ENCODE results near the gene UNCX.

UNCX gene

DNA sequence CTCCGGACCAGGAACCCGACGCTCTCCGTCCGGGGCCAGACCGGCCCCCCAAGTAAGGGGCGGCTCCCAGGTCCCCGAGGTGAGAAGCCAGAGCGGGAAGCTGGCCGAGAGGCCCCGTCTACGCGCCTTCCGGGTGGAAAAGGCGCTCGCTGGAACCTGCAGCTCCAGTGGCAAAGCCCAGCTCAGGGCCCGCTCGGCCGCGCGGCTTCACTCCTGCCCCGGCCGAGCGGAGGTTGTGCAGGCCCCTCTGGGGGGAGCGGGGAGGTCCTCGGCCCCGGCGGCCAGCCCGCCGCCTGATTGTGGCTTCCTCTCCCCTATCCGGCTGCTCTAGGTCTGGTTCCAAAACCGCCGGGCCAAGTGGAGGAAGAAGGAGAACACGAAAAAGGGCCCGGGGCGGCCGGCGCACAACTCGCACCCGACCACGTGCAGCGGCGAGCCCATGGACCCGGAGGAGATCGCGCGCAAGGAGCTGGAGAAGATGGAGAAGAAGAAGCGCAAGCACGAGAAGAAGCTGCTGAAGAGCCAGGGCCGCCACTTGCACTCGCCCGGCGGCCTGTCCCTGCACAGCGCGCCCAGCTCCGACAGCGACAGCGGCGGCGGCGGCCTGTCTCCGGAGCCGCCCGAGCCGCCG is 2.9 kb downstream of the UNCX start:
- no peak for DNase-seq (ENCODE audit: low read depth)
- no peak overlapping the region for H3K4me3 ChIP-seq (ENCODE audit: low read depth, low read length)
- TF ChIP-seq, protein P1, sequence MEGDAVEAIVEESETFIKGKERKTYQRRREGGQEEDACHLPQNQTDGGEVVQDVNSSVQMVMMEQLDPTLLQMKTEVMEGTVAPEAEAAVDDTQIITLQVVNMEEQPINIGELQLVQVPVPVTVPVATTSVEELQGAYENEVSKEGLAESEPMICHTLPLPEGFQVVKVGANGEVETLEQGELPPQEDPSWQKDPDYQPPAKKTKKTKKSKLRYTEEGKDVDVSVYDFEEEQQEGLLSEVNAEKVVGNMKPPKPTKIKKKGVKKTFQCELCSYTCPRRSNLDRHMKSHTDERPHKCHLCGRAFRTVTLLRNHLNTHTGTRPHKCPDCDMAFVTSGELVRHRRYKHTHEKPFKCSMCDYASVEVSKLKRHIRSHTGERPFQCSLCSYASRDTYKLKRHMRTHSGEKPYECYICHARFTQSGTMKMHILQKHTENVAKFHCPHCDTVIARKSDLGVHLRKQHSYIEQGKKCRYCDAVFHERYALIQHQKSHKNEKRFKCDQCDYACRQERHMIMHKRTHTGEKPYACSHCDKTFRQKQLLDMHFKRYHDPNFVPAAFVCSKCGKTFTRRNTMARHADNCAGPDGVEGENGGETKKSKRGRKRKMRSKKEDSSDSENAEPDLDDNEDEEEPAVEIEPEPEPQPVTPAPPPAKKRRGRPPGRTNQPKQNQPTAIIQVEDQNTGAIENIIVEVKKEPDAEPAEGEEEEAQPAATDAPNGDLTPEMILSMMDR (conservative IDR thresholded peaks at IDR 0.05; ENCODE audit: low read depth, low read length), result no peak

DNA sequence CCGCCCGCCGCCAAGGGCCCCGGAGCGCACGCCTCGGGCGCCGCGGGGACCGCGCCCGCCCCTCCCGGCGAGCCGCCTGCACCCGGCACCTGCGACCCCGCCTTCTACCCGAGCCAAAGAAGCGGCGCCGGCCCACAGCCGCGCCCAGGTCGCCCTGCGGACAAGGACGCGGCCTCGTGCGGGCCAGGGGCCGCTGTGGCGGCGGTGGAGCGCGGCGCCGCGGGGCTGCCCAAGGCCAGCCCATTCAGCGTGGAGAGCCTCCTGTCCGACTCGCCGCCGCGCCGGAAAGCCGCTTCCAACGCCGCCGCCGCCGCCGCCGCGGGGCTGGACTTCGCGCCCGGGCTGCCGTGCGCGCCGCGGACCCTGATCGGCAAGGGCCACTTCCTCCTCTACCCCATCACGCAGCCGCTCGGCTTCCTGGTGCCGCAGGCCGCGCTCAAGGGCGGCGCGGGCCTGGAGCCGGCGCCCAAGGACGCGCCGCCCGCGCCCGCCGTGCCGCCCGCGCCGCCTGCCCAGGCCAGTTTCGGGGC is 3.5 kb downstream of the UNCX start:
- DNase-seq (ENCODE audit: low read depth), result no peak
- no peak overlapping the region for H3K4me3 ChIP-seq (ENCODE audit: low read depth, low read length)
- TF ChIP-seq, protein P1 (conservative IDR thresholded peaks at IDR 0.05; ENCODE audit: low read depth, low read length), result no peak

DNA sequence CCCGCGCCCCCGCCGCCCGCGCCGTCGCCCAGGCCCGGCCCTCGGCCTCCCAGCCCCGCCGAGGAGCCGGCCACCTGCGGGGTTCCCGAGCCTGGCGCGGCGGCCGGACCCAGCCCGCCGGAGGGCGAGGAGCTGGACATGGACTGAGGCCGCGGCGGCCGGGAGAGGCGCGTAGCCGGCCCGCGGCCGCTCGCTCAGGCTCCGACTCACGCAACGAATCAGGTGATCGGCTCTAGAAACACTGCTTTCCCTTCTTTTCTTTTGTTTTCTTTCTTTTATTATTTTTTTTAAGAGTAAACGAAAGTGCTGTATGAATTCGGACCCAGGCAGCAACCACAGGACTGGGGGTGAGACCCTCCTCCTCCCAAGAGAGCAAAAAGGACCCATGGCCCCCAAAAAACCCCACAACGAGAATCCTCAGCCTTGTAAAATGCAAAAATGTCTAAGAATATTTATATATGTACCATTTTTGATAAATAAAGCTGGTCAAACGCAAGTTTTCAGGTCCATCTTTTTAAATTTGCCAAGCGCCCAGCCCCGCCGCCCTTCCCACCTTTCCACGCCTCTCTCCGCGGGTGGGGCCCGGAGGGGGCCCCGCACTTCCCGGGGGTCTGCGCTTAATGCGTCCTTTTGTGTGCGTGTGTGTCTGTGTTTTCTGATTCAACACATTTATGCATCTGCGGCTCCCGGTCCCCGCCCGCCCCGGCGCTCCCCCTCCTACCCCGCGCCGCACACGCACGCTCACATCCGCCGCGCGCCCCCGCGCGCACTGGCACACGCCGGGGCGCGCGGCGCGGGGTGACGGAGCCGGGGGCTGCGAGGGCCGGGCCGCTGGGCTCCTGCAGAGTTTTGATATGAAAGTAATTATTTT is 4.4 kb downstream of the UNCX start:
- H3K4me3 ChIP-seq (ENCODE audit: low read depth, low read length), result no peak overlapping the region
- no peak for DNase-seq (ENCODE audit: low read depth)
- TF ChIP-seq, protein P1 (conservative IDR thresholded peaks at IDR 0.05; ENCODE audit: low read depth, low read length), result no peak

DNA sequence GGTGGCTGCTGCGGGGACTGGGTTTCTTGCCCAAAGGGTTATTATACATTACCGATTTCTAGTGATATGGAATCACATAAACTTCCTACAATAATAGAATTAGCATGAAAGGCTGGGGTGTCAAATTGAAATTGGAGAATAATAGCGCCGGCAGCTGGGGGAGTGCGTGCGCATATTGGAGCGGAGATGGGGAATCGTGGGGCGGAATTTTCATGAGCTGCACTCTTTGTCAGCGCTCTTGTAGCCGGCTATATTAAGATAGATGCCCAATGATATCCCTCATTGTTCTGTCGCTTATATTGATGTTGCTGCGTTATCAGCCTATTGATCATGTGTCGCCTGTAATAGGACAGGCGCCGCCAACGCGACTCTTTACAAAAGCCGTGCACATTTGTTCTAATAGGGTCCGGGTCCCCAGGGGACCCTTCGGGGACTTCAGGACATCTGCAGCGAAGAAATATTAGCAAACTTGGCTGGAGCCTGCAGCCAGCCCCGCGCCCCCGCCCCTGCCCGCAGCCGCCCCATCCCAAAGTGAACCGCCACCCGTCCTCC is 5.1 kb downstream of the UNCX start:
- no peak for DNase-seq (ENCODE audit: low read depth)
- H3K4me3 ChIP-seq (ENCODE audit: low read depth, low read length), result no peak overlapping the region
- TF ChIP-seq, protein P1 (conservative IDR thresholded peaks at IDR 0.05; ENCODE audit: low read depth, low read length), result no peak

DNA sequence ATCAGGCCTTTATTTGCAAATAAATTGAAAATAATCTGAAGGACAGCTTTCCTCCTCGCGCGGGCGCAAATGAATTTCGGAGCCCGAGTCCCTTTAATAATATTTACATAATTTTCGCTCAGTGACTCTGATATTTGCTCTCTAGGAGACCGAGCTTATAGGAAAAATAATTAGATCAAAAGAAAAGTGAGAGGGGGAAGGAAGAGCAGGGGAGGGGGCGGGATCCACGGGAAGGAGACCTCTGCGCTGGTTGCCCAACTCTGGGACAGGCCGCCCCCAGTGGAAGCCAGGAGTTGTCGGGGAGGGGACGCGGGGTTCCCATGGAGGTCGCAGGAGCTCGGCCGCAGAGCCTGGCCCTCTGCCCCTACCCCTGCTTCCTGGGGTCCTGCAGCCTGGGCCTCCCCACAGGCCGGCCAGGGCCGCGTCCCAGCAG is 5.8 kb downstream of the UNCX start:
- TF ChIP-seq, protein P1 (conservative IDR thresholded peaks at IDR 0.05; ENCODE audit: low read depth, low read length), result no peak

DNA sequence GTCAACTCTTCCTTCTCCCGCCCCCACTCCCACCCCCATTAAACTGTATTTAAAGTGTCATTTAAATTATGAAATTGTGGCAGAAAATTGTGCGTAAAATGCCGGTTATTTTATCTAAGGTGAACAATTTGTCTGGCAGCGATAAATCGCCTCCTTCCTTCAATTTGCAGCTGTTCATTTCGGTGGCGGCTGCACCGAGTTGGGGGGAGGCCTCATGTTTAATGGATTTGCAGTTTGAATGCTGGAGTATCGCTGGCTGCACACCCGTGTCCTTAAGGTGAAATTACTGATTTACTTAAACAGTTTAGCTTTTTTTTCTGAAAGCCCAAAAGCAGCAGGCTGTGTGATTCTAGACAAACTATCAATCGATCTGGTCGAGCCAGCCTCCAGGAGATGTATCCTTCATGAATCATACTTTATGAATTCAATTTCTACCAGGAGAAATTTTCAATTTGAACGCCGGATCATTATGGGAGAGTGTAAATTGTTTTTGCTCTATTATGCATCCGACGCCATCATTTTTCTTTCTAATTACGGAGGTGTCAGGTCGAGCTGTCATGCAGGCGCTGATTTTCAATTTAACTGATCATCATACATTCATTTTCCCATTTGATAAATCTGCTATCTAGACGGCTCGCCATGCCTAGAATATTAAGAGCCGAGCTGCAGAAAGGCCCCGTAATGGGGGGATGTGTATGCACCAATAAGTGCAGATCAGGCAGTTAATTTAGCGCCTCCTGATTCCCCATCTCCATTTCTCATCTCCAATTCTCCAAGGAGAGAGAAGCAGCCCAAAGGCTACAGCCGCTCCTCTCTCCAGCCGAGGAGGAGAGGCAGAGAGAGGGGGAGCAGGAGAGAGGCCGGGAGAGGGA is 6.5 kb downstream of the UNCX start:
- TF ChIP-seq, protein P1 (conservative IDR thresholded peaks at IDR 0.05; ENCODE audit: low read depth, low read length), result no peak
- no peak for DNase-seq (ENCODE audit: low read depth)
- H3K4me3 ChIP-seq (ENCODE audit: low read depth, low read length), result no peak overlapping the region

More for the DNA sequence above, 5.8 kb downstream of the UNCX start:
- no peak overlapping the region for H3K4me3 ChIP-seq (ENCODE audit: low read depth, low read length)
- no peak for DNase-seq (ENCODE audit: low read depth)
